Superior temporal gyrus (tissue), 1 donor: ENCODE measurements around the gene ABCG4.

Source experiments
- DNase-seq: peaks from one replicate; pipeline ENCODE4 v3.0.0-alpha.2; 2016; ENCODE audit errors: extremely low spot score

The ABCG4 gene

GRCh38 chr11:119205574-119206510, 57.0 kb downstream of the ABCG4 start, which contains the start of gene CBL:
Gene CBL (plus strand): TSS chr11:119206339. CDS start chr11:119206418, 79 bp downstream.
- peak; percentile 95 for DNase-seq

- DNase-seq = peak; percentile 35
Measured at GRCh38 chr11:119206511-119207414, 57.9 kb downstream of the ABCG4 start.

- no peak for DNase-seq
Measured at GRCh38 chr11:119207415-119207960, 58.6 kb downstream of the ABCG4 start.

- no peak for DNase-seq
Measured at GRCh38 chr11:119209186-119209585, 60.3 kb downstream of the ABCG4 start.

GRCh38 chr11:119210050-119210449, 61.2 kb downstream of the ABCG4 start:
- DNase-seq = no peak
